ENCODE results near the gene EPC1. TPM values are rescaled to one million over a fixed set of nuclear protein-coding genes. Genes with fewer than 3 reads are reported as not detected.
"Not testable (repeated sequence)": the region's sequence is repeated elsewhere in the genome, so short reads cannot be mapped to it uniquely, and the experiment has no call there.

The EPC1 gene
- total and polyA plus RNA-seq, 2 of the 8 experiments (the other 6 are each of a cell fraction or from before 2014, with no cell fraction given) = 23.7 to 42.3 TPM

GRCh38 chr10:32234471-32234870 lies 112.5 kb downstream of the EPC1 start (continued):
- TF ChIP-seq TAF1 (IDR thresholded peaks at IDR 0.05; ENCODE audit: low read depth, low read length) = no peak
- TF ChIP-seq EZH2 (IDR thresholded peaks at IDR 0.05; ENCODE audit: low read depth, low read length, severe bottlenecking) = no peak
- no peak for TF ChIP-seq CBX5 (IDR thresholded peaks at IDR 0.05; ENCODE audit: low read depth, low read length)
- no peak for TF ChIP-seq RAD21 (IDR thresholded peaks at IDR 0.05 in 1 of 2, conservative IDR thresholded peaks at IDR 0.05 in 1 of 2; ENCODE audit: low read depth in 2 of 2, low read length in 2 of 2)
- no peak for TF ChIP-seq NRF1 (IDR thresholded peaks at IDR 0.05; ENCODE audit: low read depth, low read length)

GRCh38 chr10:32233375-32233774 lies 113.6 kb downstream of the EPC1 start:
- CTCF ChIA-PET (ENCODE audit: partially characterized antibody); H3K27me3 ChIP-seq (replicated peaks in 1 of 4; ENCODE audit: control insufficient read depth in 3 of 4, extremely low read depth in 1 of 4, insufficient read depth in 3 of 4, low read length in 3 of 4); H3K14ac ChIP-seq (ENCODE audit: insufficient read length); H3K27ac ChIP-seq (ENCODE audit: low read depth, low read length); H2BK5ac ChIP-seq (ENCODE audit: low read depth, low read length); H2BK20ac ChIP-seq (ENCODE audit: low read length); H3K23me2 ChIP-seq (ENCODE audit: low read depth, low read length); H3K79me2 ChIP-seq (ENCODE audit: control insufficient read depth in 1 of 2, insufficient read depth in 2 of 2, low read length in 2 of 2); H2BK120ac ChIP-seq (replicated peaks; ENCODE audit: low read depth, low read length); H4K20me1 ChIP-seq (replicated peaks in 1 of 2; ENCODE audit: control insufficient read depth in 1 of 2, insufficient read depth in 2 of 2, low read length in 2 of 2); H3K23ac ChIP-seq (ENCODE audit: insufficient read length); H4K91ac ChIP-seq (replicated peaks; ENCODE audit: insufficient read length, low read length); H4K8ac ChIP-seq (ENCODE audit: extremely low read depth, insufficient read depth, low read length); H3K18ac ChIP-seq (ENCODE audit: extremely low read depth, low read length); FAIRE-seq; POLR2A ChIA-PET (ENCODE audit: partially characterized antibody); H3K36me3 ChIP-seq (ENCODE audit: control insufficient read depth in 2 of 4, insufficient read depth in 4 of 4, low read length in 3 of 4); H3K56ac ChIP-seq (replicated peaks; ENCODE audit: insufficient read length, low read depth, low read length); H3K79me1 ChIP-seq (ENCODE audit: low read depth, low read length); H3K9ac ChIP-seq (replicated peaks in 1 of 4; ENCODE audit: extremely low read depth in 1 of 4, low read depth in 3 of 4, low read length in 3 of 4); H4K5ac ChIP-seq (ENCODE audit: insufficient read length, low read depth, low read length); DNase-seq (ENCODE audit: low read depth in 1 of 2, low spot score in 2 of 2); H2AK5ac ChIP-seq (ENCODE audit: low read depth, low read length); H2AFZ ChIP-seq (ENCODE audit: low read length); H3K4me1 ChIP-seq (replicated peaks in 1 of 4; ENCODE audit: control insufficient read depth in 3 of 4, insufficient read depth in 4 of 4, low read length in 3 of 4); H3K4me2 ChIP-seq (ENCODE audit: insufficient read depth in 1 of 2, low read depth in 2 of 2, low read length in 2 of 2); H3K4me3 ChIP-seq (ENCODE audit: extremely low read depth in 1 of 4, insufficient read depth in 2 of 4, low read depth in 3 of 4, low read length in 4 of 4); H2BK15ac ChIP-seq (ENCODE audit: low read length); H3K4ac ChIP-seq (replicated peaks; ENCODE audit: insufficient read length, low read depth, low read length); H2BK12ac ChIP-seq (ENCODE audit: low read depth, low read length): not testable (repeated sequence)
- 90% methylated on average over 21 of the region's 36 CpGs; no CpG with 5 or more reads in 1 of the 2 experiments for WGBS, 2 experiments (ENCODE audit: extremely low coverage in 1 of 2, insufficient coverage in 1 of 2, insufficient read length in 1 of 2, insufficient replicate concordance in 2 of 2, low coverage in 1 of 2, low lambda C conversion rate in 2 of 2, missing lambda C conversion rate in 1 of 2)
- peaks cover 8 to 18% of the 10 kb centered on the region in 2 experiments; a peak in 3 of 4 replicates for H3K9me3 ChIP-seq (ENCODE audit: insufficient read depth in 2 of 2, low read depth in 1 of 2, low read length in 1 of 2)

Measured in H1 (cell line).